PC-9 (cell line): ENCODE measurements around the gene FBXW10. TPM values are rescaled to one million over a fixed set of nuclear protein-coding genes. Genes with fewer than 3 reads are reported as not detected.
"Not testable (repeated sequence)": the region's sequence is repeated elsewhere in the genome, so short reads cannot be mapped to it uniquely, and the experiment has no call there.

Source experiments
- BruUV-seq: library from RNA; stranded (reverse); fragments of 400-500 nt; replicated peaks from 2 replicates; lab custom pipeline; 2021; lab: Mats Ljungman, UMichigan
- CTCF ChIA-PET: fragments of 300-600 bp; sonication (Branson Sonifier 250); formaldehyde crosslinking; loops from one replicate; lab custom pipeline; 2022; ENCODE audit warnings: antibody characterized with exemption; lab: Charles Lee
- POLR2A ChIA-PET: fragments of 300-600 bp; sonication (Branson Sonifier 250); formaldehyde crosslinking; loops from one replicate; lab custom pipeline; 2022; ENCODE audit warnings: antibody characterized with exemption; ENCODE audit not compliant: unreplicated experiment; lab: Charles Lee
- DNase-seq, 2 experiments: peaks; one replicate each; pipeline versions ENCODE4 v3.0.0 to v3.0.0-alpha.2; 2015 to 2022; ENCODE audit warnings: mixed read lengths in 1 of 2
- H2AFZ ChIP-seq: fragments of 200-600 bp; sonication (generic); 2 replicates; pipeline ENCODE4 v1.8.1; 2017; ENCODE audit warnings: antibody characterized with exemption
- H3F3A ChIP-seq: fragments of 200-600 bp; sonication (generic); 2 replicates; pipeline ENCODE4 v1.8.1; 2017; ENCODE audit warnings: antibody characterized with exemption, mild to moderate bottlenecking, low read depth; ENCODE audit not compliant: insufficient read depth
- H3K27ac ChIP-seq: fragments of 200-600 bp; sonication (generic); 2 replicates; pipeline ENCODE4 v1.6.1; 2016; ENCODE audit warnings: mixed run types
- H3K27me3 ChIP-seq: fragments of 200-600 bp; sonication (generic); 2 replicates; pipeline ENCODE4 v1.6.1; 2016; ENCODE audit warnings: low read depth, mixed run types; ENCODE audit not compliant: insufficient read depth
- H3K36me3 ChIP-seq: fragments of 200-600 bp; sonication (generic); 2 replicates; pipeline ENCODE4 v1.6.1; 2016; ENCODE audit warnings: low read depth, mixed run types
- H3K4me1 ChIP-seq: fragments of 200-600 bp; sonication (generic); replicated peaks from 2 replicates; pipeline ENCODE4 v1.6.1; 2016; ENCODE audit warnings: mixed run types; ENCODE audit not compliant: insufficient read depth
- H3K4me2 ChIP-seq: fragments of 200-600 bp; sonication (generic); 2 replicates; pipeline ENCODE4 v1.6.1; 2017; ENCODE audit warnings: mixed run types
- H3K4me3 ChIP-seq: fragments of 200-600 bp; sonication (generic); 2 replicates; pipeline ENCODE4 v1.6.1; 2016; ENCODE audit warnings: mixed run types
- H3K79me2 ChIP-seq: fragments of 200-600 bp; sonication (generic); 2 replicates; pipeline ENCODE4 v1.6.1; 2017; ENCODE audit warnings: low read depth, mixed run types
- H3K9me2 ChIP-seq: fragments of 200-600 bp; sonication (generic); 2 replicates; pipeline ENCODE4 v1.8.1; 2017; ENCODE audit warnings: mild to moderate bottlenecking; ENCODE audit not compliant: insufficient read depth
- H3K9me3 ChIP-seq: fragments of 200-600 bp; sonication (generic); 2 replicates; pipeline ENCODE4 v1.8.1; 2016; ENCODE audit warnings: low read depth; ENCODE audit not compliant: insufficient read depth
- H4K20me1 ChIP-seq: fragments of 200-600 bp; sonication (generic); 2 replicates; pipeline ENCODE4 v1.8.1; 2017; ENCODE audit not compliant: insufficient read depth
- intact Hi-C: fragments of 100-400 bp; cut with micrococcal nuclease; formaldehyde crosslinking; loops from one replicate; pipeline ENCODE4 v1.10.0; 2022; ENCODE audit not compliant: unreplicated experiment
- total RNA-seq: library from RNA; stranded (reverse); gene quantifications from 2 replicates; pipeline ENCODE4 v1.2.3, GENCODE V29; 2021
- TF ChIP-seq, protein P1 (sequence below): fragments of 200-600 bp; sonication (generic); conservative IDR thresholded peaks from 2 replicates; pipeline ENCODE4 v1.6.1; 2017; ENCODE audit warnings: mixed run types, antibody characterized with exemption, mild to moderate bottlenecking, moderate library complexity

Gene FBXW10
- total RNA-seq, 1 experiment from 2014 or later, result 6.1 TPM

DNA sequence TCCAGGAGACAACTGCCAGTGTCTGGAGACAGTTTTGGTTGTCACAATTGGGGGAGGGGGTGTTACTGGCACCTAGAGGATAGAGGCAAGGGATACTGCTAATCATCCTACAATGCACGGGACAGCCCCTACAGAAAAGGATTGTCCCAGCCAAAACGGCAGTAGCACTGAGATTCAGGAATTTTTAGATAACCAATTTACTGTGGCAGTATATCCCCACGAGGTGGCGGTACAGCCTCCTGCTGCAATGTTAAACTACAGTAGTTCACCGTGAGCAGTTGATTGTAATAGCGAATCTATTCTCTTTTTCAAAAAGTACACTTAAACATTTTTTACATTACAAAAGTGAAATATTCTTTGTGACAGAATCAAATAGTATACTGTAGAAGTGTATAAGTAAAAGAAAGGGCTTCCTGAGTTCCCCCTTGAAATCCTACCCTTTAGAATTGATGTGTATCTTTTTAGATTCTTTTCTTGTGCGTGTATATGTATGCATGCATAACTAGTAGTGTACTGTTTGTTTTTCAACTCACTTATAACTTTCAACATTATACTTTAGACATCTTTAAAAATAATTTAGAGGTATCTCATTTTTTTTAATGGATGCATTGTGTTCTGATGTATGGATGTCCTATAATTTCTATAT lies 31.4 kb upstream of the FBXW10 start:
- TF ChIP-seq, protein P1, sequence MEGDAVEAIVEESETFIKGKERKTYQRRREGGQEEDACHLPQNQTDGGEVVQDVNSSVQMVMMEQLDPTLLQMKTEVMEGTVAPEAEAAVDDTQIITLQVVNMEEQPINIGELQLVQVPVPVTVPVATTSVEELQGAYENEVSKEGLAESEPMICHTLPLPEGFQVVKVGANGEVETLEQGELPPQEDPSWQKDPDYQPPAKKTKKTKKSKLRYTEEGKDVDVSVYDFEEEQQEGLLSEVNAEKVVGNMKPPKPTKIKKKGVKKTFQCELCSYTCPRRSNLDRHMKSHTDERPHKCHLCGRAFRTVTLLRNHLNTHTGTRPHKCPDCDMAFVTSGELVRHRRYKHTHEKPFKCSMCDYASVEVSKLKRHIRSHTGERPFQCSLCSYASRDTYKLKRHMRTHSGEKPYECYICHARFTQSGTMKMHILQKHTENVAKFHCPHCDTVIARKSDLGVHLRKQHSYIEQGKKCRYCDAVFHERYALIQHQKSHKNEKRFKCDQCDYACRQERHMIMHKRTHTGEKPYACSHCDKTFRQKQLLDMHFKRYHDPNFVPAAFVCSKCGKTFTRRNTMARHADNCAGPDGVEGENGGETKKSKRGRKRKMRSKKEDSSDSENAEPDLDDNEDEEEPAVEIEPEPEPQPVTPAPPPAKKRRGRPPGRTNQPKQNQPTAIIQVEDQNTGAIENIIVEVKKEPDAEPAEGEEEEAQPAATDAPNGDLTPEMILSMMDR, result peak; percentile 75
- H3K4me3 ChIP-seq, intact Hi-C loops, CTCF ChIA-PET, H3F3A ChIP-seq, H2AFZ ChIP-seq, H3K4me1 ChIP-seq, H3K27me3 ChIP-seq, H3K36me3 ChIP-seq, H3K9me2 ChIP-seq, H3K79me2 ChIP-seq, BruUV-seq, H3K27ac ChIP-seq, H3K9me3 ChIP-seq, H4K20me1 ChIP-seq, POLR2A ChIA-PET: not testable (repeated sequence)
- peak; percentile 41 to 73 for DNase-seq
- peak overlapping the region; percentile 26; the same call in 1 of the 2 replicates for H3K4me2 ChIP-seq

DNA sequence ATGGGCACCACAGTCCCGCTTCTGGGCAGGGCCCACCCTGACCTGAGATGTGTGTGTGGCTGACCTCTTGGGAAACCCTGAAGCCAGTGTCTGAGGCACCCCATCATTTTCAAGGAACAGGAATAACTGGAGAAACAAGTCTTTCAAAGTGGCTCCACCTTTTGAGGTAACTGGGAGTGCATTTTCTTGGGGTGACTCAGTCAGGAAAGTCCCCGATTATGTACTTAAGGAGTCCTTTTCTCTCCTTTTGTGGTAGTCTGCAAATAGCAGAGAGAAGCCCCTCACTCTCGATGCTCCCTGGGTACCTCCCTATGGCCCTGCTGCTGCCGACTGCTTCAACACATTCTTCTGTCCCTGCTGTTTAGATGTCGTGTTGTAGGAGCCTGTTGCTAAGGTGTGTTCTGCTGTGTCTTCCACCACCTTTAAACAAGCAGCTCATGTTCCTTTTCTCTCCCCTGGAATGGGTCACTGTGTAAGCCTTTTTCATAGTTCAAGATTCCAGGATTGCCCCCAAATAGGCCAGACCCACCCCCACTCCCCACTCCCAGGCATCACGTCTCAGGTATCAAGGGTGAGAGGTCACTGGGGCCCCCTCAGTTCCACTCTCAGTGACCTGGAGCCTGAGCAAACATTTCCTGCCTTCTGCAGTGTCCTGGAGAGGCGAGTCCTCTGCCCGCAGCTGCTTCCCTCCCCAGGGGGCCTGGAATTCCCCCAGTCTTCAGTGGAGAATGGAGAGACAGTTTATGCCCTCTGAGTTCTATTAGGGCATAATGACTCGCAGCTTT lies 25.0 kb upstream of the FBXW10 start:
- peak overlapping the region; percentile 27; the same call in 1 of the 2 replicates for H3K4me3 ChIP-seq
- H3F3A ChIP-seq, result peaks cover 50% of the 10 kb centered on the region
- H3K4me1 ChIP-seq, result peaks cover 41% of the 10 kb centered on the region
- POLR2A ChIA-PET, result interaction anchor here (0.6 kb wide), 3 partner anchors 13 to 1210 kb away, joined by 3 to 4 read pairs (median 4); no protein-coding TSS in a partner anchor
- H3K27me3 ChIP-seq, intact Hi-C loops, H2AFZ ChIP-seq, H4K20me1 ChIP-seq, H3K36me3 ChIP-seq, H3K9me3 ChIP-seq, H3K9me2 ChIP-seq, CTCF ChIA-PET: not testable (repeated sequence)
- peak overlapping the region; percentile 76 for H3K4me2 ChIP-seq
- TSS peak; percentile 6 for BruUV-seq
- DNase-seq, result peak; percentile 83 to 97
- H3K27ac ChIP-seq, result peak overlapping the region; percentile 99
- H3K79me2 ChIP-seq, result peaks cover 17% of the 10 kb centered on the region

DNA sequence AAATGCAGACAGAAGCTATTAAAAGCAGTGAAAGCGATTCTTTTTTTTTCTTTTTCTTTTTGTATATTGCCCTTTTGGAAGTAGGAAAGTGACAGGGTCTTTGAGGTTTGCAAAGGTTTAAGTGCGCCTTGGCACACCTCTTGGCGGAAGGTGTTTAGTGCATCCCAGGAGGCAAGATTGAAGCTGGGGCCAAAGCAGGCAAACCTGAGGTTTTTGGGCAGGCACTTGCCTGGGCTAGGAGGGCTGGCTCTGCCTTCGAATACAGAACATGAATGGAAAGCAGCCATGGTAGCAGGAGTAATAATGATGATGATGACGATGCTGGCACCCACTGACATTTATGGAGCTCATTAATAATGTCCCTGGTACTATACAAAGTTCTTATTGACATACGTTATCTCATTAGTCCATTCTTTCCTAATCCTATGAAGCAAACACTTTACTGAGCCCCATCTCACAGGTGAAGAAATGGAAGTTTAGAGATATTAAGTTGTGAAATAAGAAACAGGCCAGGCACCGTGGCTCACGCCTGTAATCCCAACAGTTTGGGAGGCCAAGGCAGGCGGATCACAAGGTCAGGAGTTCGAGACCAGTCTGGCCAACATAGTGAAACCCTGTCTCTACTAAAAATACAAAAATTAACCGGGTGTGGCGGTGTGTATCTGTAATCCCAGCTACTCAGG lies 24.3 kb upstream of the FBXW10 start:
- H4K20me1 ChIP-seq, H2AFZ ChIP-seq, H3K9me3 ChIP-seq, H3K27me3 ChIP-seq, BruUV-seq, H3K9me2 ChIP-seq, CTCF ChIA-PET, intact Hi-C loops: not testable (repeated sequence)
- DNase-seq, result peak in 1 of 2 experiments; percentile 63
- H3K4me1 ChIP-seq, result peaks cover 48% of the 10 kb centered on the region
- H3K27ac ChIP-seq, result peak overlapping the region; percentile 99
- H3K4me3 ChIP-seq, result peak overlapping the region; percentile 27; the same call in 1 of the 2 replicates
- POLR2A ChIA-PET, result interaction anchor here (0.6 kb wide), 3 partner anchors 12 to 1209 kb away, joined by 3 to 4 read pairs (median 4); no protein-coding TSS in a partner anchor
- peak overlapping the region; percentile 76 for H3K4me2 ChIP-seq
- H3K79me2 ChIP-seq, result peaks cover 24% of the 10 kb centered on the region
- peaks cover 52% of the 10 kb centered on the region for H3F3A ChIP-seq
- H3K36me3 ChIP-seq, result peaks cover 15% of the 10 kb centered on the region; the same call in 1 of the 2 replicates

DNA sequence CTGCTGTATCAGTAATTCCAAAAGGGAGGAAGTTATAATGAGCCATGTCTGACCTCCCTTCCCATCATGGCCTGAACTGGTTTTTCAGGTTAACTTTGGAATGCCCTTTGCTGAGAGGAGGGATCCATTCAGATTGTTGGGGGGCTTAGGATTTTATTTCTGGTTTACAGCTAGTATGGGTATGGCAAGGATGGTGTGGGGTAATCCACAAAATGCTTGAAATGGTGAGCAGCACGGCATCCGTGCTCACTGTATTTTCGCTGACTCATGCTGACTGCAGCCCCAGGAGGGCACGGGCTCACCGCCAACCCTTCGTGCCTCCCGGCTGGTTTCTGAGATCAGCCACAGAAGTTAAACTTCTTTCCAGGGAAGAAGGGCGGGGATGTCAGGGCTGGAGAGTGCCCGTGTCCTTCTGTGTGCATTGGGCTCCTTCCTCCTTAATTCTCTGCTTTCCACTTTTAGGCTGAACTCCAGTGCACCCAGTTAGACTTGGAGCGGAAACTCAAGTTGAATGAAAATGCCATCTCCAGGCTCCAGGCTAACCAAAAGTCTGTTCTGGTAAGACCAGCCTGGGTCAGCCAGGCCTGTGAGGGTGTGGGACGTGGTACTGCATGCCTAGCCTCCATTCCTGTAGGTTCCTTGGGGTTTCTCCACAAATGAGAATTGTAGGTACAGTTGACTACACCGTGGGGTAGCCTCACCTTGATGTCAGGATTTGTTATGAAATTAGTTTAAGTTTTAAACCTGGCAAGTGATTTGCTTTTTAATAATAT lies 21.9 kb upstream of the FBXW10 start:
- peak overlapping the region; percentile 94 for H3K4me3 ChIP-seq
- H3K27me3 ChIP-seq, H2AFZ ChIP-seq, BruUV-seq, H3K9me2 ChIP-seq, CTCF ChIA-PET, intact Hi-C loops, H3K9me3 ChIP-seq, POLR2A ChIA-PET, H4K20me1 ChIP-seq: not testable (repeated sequence)
- peaks cover 63% of the 10 kb centered on the region for H3F3A ChIP-seq
- H3K4me1 ChIP-seq, result peaks cover 68% of the 10 kb centered on the region
- DNase-seq, result peak in 1 of 2 experiments; percentile 31
- peak overlapping the region; percentile 99 for H3K27ac ChIP-seq
- peaks cover 47% of the 10 kb centered on the region for H3K79me2 ChIP-seq
- peak overlapping the region; percentile 94 for H3K4me2 ChIP-seq
- peaks cover 26% of the 10 kb centered on the region for H3K36me3 ChIP-seq

DNA sequence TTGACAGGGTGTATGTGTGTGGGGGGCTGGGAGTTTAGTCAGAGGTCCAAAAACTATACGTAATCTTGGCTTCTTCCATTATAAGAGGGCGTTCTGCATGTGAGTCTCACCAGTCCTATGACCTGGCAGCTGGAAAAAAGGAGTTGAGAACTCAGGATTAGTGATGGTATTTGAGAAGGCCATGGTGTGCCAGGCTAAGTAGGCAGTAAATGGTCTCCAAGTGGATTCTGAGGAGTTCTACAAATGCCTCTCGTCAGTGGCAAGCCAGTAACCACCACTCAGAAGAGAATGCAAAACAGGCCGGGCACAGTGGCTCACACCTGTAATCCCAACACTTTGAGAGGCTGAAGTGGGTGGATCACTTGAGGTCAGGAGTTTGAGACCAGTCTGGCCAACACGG lies 21.2 kb upstream of the FBXW10 start:
- CTCF ChIA-PET, H3K9me2 ChIP-seq, POLR2A ChIA-PET, H4K20me1 ChIP-seq, H3K9me3 ChIP-seq, H2AFZ ChIP-seq, intact Hi-C loops, H3K27me3 ChIP-seq, DNase-seq: not testable (repeated sequence)
- Histone ChIP-seq H3K4me3 (peak overlapping the region; percentile 94), H3K36me3 (peaks cover 33% of the 10 kb centered on the region), H3K79me2 (peaks cover 53% of the 10 kb centered on the region), H3K4me2 (peak overlapping the region; percentile 94), H3K4me1 (peaks cover 68% of the 10 kb centered on the region), H3F3A (peaks cover 68% of the 10 kb centered on the region), H3K27ac (peak overlapping the region; percentile 98)
- BruUV-seq, result TSS peak; percentile 37
